EL (cell line): ENCODE data around the gene NTM.

Source experiments
- DNase-seq: peaks from one replicate; pipeline ENCODE4 v3.0.0-alpha.2; 2016

The NTM gene

GRCh38 chr11:131845255-131845654 is 474.8 kb downstream of the NTM start:
- no peak for DNase-seq

- no peak for DNase-seq
Measured at GRCh38 chr11:131849485-131849884, 479.1 kb downstream of the NTM start.

GRCh38 chr11:131850507-131850906 is 480.1 kb downstream of the NTM start:
- DNase-seq, result no peak

GRCh38 chr11:131851964-131852755 is 481.7 kb downstream of the NTM start:
- DNase-seq, result no peak

GRCh38 chr11:131852757-131853156 is 482.3 kb downstream of the NTM start:
- no peak for DNase-seq

- no peak for DNase-seq
Measured at GRCh38 chr11:131854391-131854790, 484.0 kb downstream of the NTM start.

- DNase-seq, result no peak
Measured at GRCh38 chr11:131855320-131855719, 484.9 kb downstream of the NTM start.

GRCh38 chr11:131857246-131857645 is 486.8 kb downstream of the NTM start:
- no peak for DNase-seq

GRCh38 chr11:131858505-131858904 is 488.1 kb downstream of the NTM start:
- DNase-seq, result no peak

- peak; percentile 37 for DNase-seq
Measured at GRCh38 chr11:131859538-131860210, 489.3 kb downstream of the NTM start.

- no peak for DNase-seq
Measured at GRCh38 chr11:131864228-131864627, 493.8 kb downstream of the NTM start.

GRCh38 chr11:131865860-131866259 is 495.4 kb downstream of the NTM start:
- DNase-seq, result no peak

GRCh38 chr11:131866535-131867400 is 496.4 kb downstream of the NTM start:
- DNase-seq, result no peak

GRCh38 chr11:131867457-131868257 is 497.2 kb downstream of the NTM start:
- peak; percentile 82 for DNase-seq

GRCh38 chr11:131868629-131869507 is 498.5 kb downstream of the NTM start:
- DNase-seq, result no peak

- no peak for DNase-seq
Measured at GRCh38 chr11:131870305-131870704, 499.9 kb downstream of the NTM start.

GRCh38 chr11:131871006-131871405 is 500.6 kb downstream of the NTM start:
- no peak for DNase-seq

GRCh38 chr11:131874070-131874469 is 503.7 kb downstream of the NTM start:
- DNase-seq, result no peak

GRCh38 chr11:131875611-131876010 is 505.2 kb downstream of the NTM start:
- DNase-seq, result no peak

- DNase-seq, result no peak
Measured at GRCh38 chr11:131877246-131877942, 507.0 kb downstream of the NTM start.

- no peak for DNase-seq
Measured at GRCh38 chr11:131880316-131880715, 509.9 kb downstream of the NTM start.
